Regular cardiac myocyte (primary cell): ENCODE data around the gene CEP126. TPM values are rescaled to one million over a fixed set of nuclear protein-coding genes. Genes with fewer than 3 reads are reported as not detected.

Experiments
- total RNA-seq: library from RNA; depleted of rRNA; stranded (reverse); fragments of >200 nt; gene quantifications from 2 replicates; pipeline ENCODE4 v1.2.3, GENCODE V29; 2014

Gene CEP126, protein sequence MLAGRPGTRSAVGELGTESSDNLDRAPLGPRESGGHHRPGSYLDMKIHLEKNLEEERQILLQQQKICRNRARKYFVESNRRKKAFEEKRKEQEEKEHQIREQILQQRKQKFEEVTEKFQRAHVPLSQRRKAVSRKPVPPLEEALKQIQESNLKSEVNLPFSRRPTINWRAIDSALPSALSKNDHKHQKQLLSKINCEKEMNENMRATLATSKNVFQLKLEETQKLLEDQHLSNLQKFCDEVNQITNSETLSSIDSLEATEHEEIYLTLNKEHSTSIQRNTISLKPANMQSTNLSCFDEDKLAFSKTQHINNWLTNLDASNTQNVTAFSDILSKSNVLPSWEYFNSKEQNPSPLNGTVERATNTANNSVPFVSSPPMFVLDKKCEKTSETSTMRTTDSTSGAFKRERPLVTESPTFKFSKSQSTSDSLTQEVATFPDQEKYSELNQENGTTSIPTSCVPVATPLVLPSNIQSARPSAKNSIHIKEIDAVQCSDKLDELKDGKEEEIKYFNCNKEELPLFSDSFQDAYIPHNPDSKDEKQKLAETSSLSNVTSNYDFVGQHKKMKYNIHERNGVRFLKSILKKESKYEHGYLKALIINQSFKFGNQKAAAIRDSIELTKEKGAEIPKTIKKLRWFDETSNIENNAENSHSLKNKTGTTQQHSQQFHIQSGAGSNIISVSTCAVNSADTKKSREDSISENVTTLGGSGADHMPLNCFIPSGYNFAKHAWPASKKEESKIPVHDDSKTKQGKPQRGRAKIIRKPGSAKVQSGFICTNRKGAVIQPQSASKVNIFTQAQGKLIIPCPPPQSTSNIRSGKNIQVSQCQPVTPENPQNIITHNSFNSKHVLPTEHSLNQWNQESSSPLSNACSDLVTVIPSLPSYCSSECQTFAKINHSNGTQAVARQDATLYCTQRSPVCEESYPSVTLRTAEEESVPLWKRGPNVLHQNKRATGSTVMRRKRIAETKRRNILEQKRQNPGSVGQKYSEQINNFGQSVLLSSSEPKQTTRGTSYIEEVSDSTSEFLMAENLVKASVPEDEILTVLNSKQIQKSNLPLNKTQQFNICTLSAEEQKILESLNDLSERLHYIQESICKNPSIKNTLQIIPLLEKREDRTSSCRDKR
- total RNA-seq = 0.96 and 2.8 TPM in 2 replicates

DNA sequence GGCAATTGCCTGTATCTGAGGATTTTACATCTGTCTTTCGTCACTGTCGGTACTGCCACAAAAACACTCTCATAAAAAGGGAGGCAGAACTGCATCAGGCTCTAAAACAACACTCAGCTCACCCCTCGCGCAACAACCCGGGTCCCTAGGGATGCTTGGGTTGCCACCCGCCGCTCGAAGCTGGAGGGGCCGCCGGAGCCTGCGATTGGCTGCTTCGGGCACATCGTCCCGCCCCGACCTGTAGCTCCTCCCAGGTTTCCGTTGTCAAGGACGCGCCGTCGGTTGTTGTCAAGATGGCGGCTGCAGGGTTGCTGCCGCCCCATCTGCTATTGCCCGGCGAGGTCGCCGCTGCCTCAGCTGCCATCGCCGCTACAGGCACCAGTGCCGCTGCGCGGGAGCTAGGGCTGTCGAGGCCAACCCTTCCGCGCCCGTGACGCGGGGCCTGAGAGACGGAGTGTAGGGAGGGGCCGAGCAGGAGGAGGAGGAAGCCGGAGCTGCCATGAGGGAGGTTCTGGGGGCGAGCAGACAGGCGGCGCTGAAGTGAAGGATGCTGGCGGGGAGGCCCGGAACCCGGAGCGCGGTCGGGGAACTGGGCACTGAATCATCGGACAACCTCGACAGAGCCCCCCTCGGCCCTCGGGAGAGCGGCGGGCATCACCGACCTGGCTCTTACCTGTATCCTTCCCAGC is at the start of gene CEP126:
Gene CEP126 (plus strand): TSS at position 273 of the 689 bp plus-strand sequence. CDS start 275 bp downstream, at position 548.

DNA sequence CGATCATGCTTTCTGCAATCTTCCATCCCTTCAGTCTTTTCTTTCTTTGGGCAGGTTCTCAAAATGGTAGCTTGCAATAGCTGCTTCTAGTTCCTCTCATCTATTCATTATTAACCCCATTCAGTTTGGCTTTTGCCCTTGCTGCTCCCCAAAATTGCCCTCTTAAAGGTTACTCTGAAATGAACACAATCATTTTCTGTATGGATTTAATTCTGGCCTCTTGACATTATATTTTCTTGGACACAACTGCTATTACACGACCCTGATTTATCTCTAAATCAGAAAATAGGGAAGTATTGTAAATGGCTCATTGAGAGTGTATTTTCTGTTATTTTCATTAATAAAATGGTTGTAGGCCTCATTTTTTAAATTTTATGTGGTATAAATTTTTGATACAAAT is 1.6 kb downstream of the CEP126 start, which contains the start of gene ANGPTL5:
Gene ANGPTL5 (minus strand): TSS at position 101 of the 400 bp plus-strand sequence. CDS start 8,613 bp downstream, outside the sequence.

DNA sequence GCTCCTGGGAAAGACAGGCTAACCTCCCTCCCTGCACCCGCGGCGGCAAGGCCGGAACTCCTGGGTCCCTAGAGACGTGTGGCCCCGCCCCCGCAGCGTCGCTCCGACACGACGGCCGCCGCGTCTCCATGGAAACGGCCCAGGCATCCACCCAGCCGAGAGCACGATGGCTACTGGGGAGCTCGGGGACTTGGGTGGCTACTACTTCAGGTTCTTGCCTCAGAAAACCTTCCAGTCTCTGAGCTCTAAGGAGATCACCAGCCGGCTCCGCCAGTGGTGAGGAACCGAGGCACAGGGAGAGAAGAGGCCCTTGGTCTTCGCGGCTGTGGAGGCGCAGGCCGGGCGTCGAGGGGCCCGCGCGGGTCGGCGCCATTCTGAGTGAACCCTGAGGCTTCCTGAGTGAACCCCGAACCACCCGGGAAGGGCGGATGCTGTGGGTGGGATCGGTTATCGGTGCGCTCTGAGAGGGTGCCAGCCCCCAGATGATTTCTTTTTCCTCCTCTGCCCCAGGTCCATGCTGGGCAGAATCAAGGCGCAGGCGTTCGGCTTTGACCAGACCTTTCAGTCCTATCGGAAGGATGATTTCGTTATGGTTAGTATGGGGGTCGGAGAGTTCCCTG is 132.6 kb downstream of the CEP126 start, which contains the start of gene CFAP300:
Gene CFAP300 (plus strand): TSS at position 133 of the 620 bp plus-strand sequence. CDS start 34 bp downstream, at position 167.

Other genes with a start within 250 kb of the CEP126 start
- gene ANGPTL5, start 1.5 kb downstream of the CEP126 start, total RNA-seq = under 0.01 and 0.28 TPM in 2 replicates
- gene CFAP300, start 132.4 kb downstream of the CEP126 start, total RNA-seq = 8.7 and 9.4 TPM in 2 replicates
- gene YAP1, start 195.4 kb downstream of the CEP126 start, total RNA-seq = 157 and 180 TPM in 2 replicates